Neural cell (in vitro differentiated cells): ENCODE data around the gene CADM1. TPM values are rescaled to one million over a fixed set of nuclear protein-coding genes. Genes with fewer than 3 reads are reported as not detected.

Experiments
- H2AFZ ChIP-seq: fragments of 200-600, 300-800 bp; sonication (generic), shearing (Covaris generic); 2 replicates; pipeline ENCODE4 v1.6.0; 2014; ENCODE audit warnings: low read depth, mild to moderate bottlenecking, antibody characterized with exemption, low read length, moderate library complexity
- H3F3A ChIP-seq: fragments of 200-600 bp; shearing (Covaris generic); 2 replicates; pipeline ENCODE4 v1.6.1; 2016; ENCODE audit warnings: mild to moderate bottlenecking, moderate library complexity, mixed read lengths, antibody characterized with exemption, low read length; ENCODE audit not compliant: insufficient read depth, poor library complexity, severe bottlenecking
- H3K27ac ChIP-seq: fragments of 200-600, 300-800 bp; sonication (generic), shearing (Covaris generic); 2 replicates; pipeline ENCODE4 v1.5.1; 2014; ENCODE audit warnings: mild to moderate bottlenecking, low read length, moderate library complexity
- H3K27me3 ChIP-seq: fragments of 300-800, 200-600 bp; sonication (generic), shearing (Covaris generic); 2 replicates; pipeline ENCODE4 v1.6.0; 2014; ENCODE audit warnings: mild to moderate bottlenecking, low read depth, low read length, moderate library complexity; ENCODE audit not compliant: insufficient read depth
- H3K36me3 ChIP-seq: fragments of 300-800, 200-600 bp; sonication (generic), shearing (Covaris generic); 2 replicates; pipeline ENCODE4 v1.5.1; 2014; ENCODE audit warnings: mild to moderate bottlenecking, antibody characterized with exemption, low read length, moderate library complexity; ENCODE audit not compliant: insufficient read depth
- H3K4me2 ChIP-seq: fragments of 300-800, 200-600 bp; sonication (generic), shearing (Covaris generic); 2 replicates; pipeline ENCODE4 v1.6.0; 2014; ENCODE audit warnings: mild to moderate bottlenecking, low read length
- H3K4me3 ChIP-seq: fragments of 300-800, 200-600 bp; sonication (generic), shearing (Covaris generic); 2 replicates; pipeline ENCODE4 v1.5.1; 2014; ENCODE audit warnings: mild to moderate bottlenecking, low read length, moderate library complexity
- H3K79me2 ChIP-seq: fragments of 200-600 bp; shearing (Covaris generic); replicated peaks from 2 replicates; pipeline ENCODE4 v1.6.0; 2014; ENCODE audit warnings: mild to moderate bottlenecking, low read length, moderate library complexity; ENCODE audit not compliant: insufficient read depth
- H3K9ac ChIP-seq: fragments of 300-800, 200-600 bp; sonication (generic), shearing (Covaris generic); 2 replicates; pipeline ENCODE4 v1.6.1; 2016; ENCODE audit warnings: mild to moderate bottlenecking, low read length, mixed read lengths
- H3K9me2 ChIP-seq: fragments of 200-600 bp; shearing (Covaris generic); 2 replicates; pipeline ENCODE4 v1.6.1; 2016; ENCODE audit warnings: mild to moderate bottlenecking, low read length, mixed read lengths; ENCODE audit not compliant: insufficient read depth
- H3K9me3 ChIP-seq: fragments of 200-600, 300-800 bp; sonication (generic), shearing (Covaris generic); 2 replicates; pipeline ENCODE4 v1.6.1; 2016; ENCODE audit warnings: mild to moderate bottlenecking, mixed run types, low read length, moderate library complexity, mixed read lengths
- H4K20me1 ChIP-seq: fragments of 200-600 bp; shearing (Covaris generic); 2 replicates; pipeline ENCODE4 v1.6.1; 2016; ENCODE audit warnings: mild to moderate bottlenecking, mixed run types; ENCODE audit not compliant: insufficient read depth
- CTCF ChIP-seq: fragments of 450-650 bp; IDR thresholded peaks from 2 replicates; pipeline ENCODE4 v1.5.1; 2014; ENCODE audit warnings: antibody characterized with exemption, mild to moderate bottlenecking, moderate library complexity; ENCODE audit not compliant: poor library complexity, severe bottlenecking
- EP300 ChIP-seq: fragments of 450-650 bp; conservative IDR thresholded peaks from 2 replicates; pipeline ENCODE4 v1.6.1; 2014; ENCODE audit warnings: antibody characterized with exemption, mild to moderate bottlenecking, moderate library complexity; ENCODE audit not compliant: poor library complexity, severe bottlenecking
- EZH2 ChIP-seq: fragments of 200-600, 300-800 bp; shearing (Covaris generic), sonication (generic); IDR thresholded peaks from 2 replicates; pipeline ENCODE4 v1.6.1; 2014; ENCODE audit warnings: antibody characterized with exemption, low read length, borderline replicate concordance, mild to moderate bottlenecking; ENCODE audit not compliant: insufficient read depth, poor library complexity, severe bottlenecking
- MXI1 ChIP-seq: fragments of 450-650 bp; conservative IDR thresholded peaks from 2 replicates; pipeline ENCODE4 v1.6.1; 2014; ENCODE audit warnings: antibody characterized with exemption, mild to moderate bottlenecking; ENCODE audit not compliant: poor library complexity, severe bottlenecking
- POLR2AphosphoS5 ChIP-seq: IDR thresholded peaks from 2 replicates; pipeline ENCODE4 v1.6.1; 2012
- RAD21 ChIP-seq: fragments of 450-650 bp; conservative IDR thresholded peaks from 2 replicates; pipeline ENCODE4 v1.6.1; 2014; ENCODE audit warnings: antibody characterized with exemption, mild to moderate bottlenecking, moderate library complexity
- REST ChIP-seq: IDR thresholded peaks from 2 replicates; pipeline ENCODE4 v1.6.1; 2012; ENCODE audit warnings: borderline replicate concordance
- SMC3 ChIP-seq: fragments of 450-650 bp; conservative IDR thresholded peaks from 2 replicates; pipeline ENCODE4 v1.6.1; 2014; ENCODE audit warnings: antibody characterized with exemption, mild to moderate bottlenecking, moderate library complexity; ENCODE audit not compliant: poor library complexity
- TAF1 ChIP-seq: IDR thresholded peaks from 2 replicates; pipeline ENCODE4 v1.6.1; 2012; ENCODE audit warnings: low read depth
- polyA plus RNA-seq: library from polyadenylated mRNA; depleted of rRNA; stranded (reverse); fragments of >200 nt; gene quantifications from 2 replicates; pipeline ENCODE4 v1.2.3, GENCODE V29; 2014

Gene CADM1
- polyA plus RNA-seq, 1 donor from 2014 or later, result 92.1 TPM

- H3K4me3 ChIP-seq, result no peak overlapping the region
- no peaks in the 10 kb centered on the region for H3K36me3 ChIP-seq
- H3K27me3 ChIP-seq, result no peaks in the 10 kb centered on the region
- H4K20me1 ChIP-seq, result no peaks in the 10 kb centered on the region
- no peaks in the 10 kb centered on the region for H3K79me2 ChIP-seq
- H3K9ac ChIP-seq, result no peak overlapping the region
- H3K9me3 ChIP-seq, result no peaks in the 10 kb centered on the region
- H3K9me2 ChIP-seq, result no peaks in the 10 kb centered on the region
- no peak overlapping the region for H2AFZ ChIP-seq
- H3K4me2 ChIP-seq, result no peak overlapping the region
- TF ChIP-seq EZH2 (no peak), SMC3 (no peak), TAF1 (no peak), POLR2AphosphoS5 (no peak), REST (no peak), CTCF (no peak), EP300 (no peak), RAD21 (no peak), MXI1 (no peak)
- no peak overlapping the region for H3K27ac ChIP-seq
- H3F3A ChIP-seq, result no peaks in the 10 kb centered on the region
These were observed 40.3 kb upstream of the CADM1 start for GRCh38 chr11:115544422-115544948.

- Histone ChIP-seq H3K36me3 (no peaks in the 10 kb centered on the region), H3K9ac (no peak overlapping the region), H3K27ac (no peak overlapping the region), H3K79me2 (no peaks in the 10 kb centered on the region), H3K4me2 (no peak overlapping the region), H3K27me3 (no peaks in the 10 kb centered on the region), H3K9me3 (no peaks in the 10 kb centered on the region), H2AFZ (no peak overlapping the region), H3F3A (no peaks in the 10 kb centered on the region), H3K9me2 (no peaks in the 10 kb centered on the region), H4K20me1 (no peaks in the 10 kb centered on the region), H3K4me3 (no peak overlapping the region)
- TF ChIP-seq REST, result no peak
- TF ChIP-seq RAD21, result no peak
- TF ChIP-seq POLR2AphosphoS5, result no peak
- TF ChIP-seq SMC3, result no peak
- no peak for TF ChIP-seq EZH2
- TF ChIP-seq MXI1, result no peak
- TF ChIP-seq CTCF, result no peak
- TF ChIP-seq TAF1, result no peak
These were observed 37.3 kb upstream of the CADM1 start for GRCh38 chr11:115541518-115541917.
